Measurements from ENCODE around the gene ATP1A1.

DNA sequence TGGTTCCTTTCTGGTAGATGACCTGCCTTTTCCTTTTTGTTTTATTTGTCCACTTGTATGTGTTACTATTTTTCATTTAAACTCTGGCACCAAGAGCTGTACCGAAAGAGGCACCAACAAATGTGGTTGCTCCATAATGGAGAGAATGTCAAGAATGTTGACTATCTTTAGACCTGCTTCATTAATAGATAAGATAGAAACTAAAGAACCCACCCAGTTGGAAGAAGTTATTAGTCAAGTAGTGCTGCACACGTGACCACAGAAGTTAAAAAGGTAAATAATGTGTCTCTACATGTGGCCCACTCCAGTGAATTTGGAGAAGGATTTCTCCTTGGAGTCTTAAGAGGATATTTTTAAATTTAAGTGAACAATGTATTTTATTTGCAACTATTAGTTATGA, 9.3 kb downstream of the ATP1A1 start:
- TF ChIP-seq POLR2AphosphoS5 (IDR thresholded peaks at IDR 0.05; ENCODE audit: low read depth, low read length), result no peak
- no peak for TF ChIP-seq POU2F2 (IDR thresholded peaks at IDR 0.05; ENCODE audit: low read depth, low read length)
- no peak for TF ChIP-seq POLR2A (IDR thresholded peaks at IDR 0.05; ENCODE audit: low read depth, low read length)
